ENCODE data around the gene BCO1.

The BCO1 gene, protein sequence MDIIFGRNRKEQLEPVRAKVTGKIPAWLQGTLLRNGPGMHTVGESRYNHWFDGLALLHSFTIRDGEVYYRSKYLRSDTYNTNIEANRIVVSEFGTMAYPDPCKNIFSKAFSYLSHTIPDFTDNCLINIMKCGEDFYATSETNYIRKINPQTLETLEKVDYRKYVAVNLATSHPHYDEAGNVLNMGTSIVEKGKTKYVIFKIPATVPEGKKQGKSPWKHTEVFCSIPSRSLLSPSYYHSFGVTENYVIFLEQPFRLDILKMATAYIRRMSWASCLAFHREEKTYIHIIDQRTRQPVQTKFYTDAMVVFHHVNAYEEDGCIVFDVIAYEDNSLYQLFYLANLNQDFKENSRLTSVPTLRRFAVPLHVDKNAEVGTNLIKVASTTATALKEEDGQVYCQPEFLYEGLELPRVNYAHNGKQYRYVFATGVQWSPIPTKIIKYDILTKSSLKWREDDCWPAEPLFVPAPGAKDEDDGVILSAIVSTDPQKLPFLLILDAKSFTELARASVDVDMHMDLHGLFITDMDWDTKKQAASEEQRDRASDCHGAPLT

DNA sequence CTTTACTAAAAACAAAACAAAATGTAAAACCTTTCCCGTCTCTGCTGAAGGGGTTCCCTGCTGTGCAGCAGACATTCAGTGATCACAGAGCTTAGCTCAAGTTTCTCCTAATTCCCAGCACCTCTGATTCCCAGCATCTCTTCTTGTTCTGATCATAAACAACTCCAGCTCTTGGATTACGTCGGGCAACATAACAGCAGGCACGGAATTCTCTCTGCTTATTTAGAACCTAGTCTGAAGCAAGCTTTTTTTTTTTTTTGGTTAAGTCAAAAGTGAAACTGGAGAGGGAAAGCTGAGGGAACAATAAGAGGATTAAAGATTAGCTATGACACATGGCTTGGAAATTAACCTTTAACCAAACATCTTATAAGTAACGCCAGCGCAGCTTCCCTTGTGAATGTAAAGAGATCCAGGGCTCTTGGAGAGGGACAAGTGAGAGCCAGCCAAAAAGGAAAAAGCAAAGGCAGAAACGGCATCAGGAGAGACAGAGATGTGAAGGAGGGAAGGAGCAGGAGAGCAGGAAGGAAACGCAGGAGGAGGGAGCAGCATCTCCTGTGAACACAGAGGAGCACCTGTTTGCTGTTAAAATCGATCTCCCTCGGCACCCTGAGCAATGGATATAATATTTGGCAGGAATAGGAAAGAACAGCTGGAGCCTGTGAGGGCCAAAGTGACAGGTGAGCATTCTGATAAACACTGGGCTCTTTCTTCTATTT lies at the start of gene BCO1:
Gene BCO1 (plus strand): TSS at position 394 of the 716 bp plus-strand sequence. CDS start 220 bp downstream, at position 614.
- ChIA-PET POLR2A (ENCODE audit: low non-redundant PET) (no interaction called here), CTCF (interaction anchor here (0.6 to 0.7 kb wide), 3 partner anchors 23 to 1627 kb away, joined by 3 to 5 read pairs (median 3); partner anchors contain the start of gene ATMIN)
- TF ChIP-seq, protein P1, sequence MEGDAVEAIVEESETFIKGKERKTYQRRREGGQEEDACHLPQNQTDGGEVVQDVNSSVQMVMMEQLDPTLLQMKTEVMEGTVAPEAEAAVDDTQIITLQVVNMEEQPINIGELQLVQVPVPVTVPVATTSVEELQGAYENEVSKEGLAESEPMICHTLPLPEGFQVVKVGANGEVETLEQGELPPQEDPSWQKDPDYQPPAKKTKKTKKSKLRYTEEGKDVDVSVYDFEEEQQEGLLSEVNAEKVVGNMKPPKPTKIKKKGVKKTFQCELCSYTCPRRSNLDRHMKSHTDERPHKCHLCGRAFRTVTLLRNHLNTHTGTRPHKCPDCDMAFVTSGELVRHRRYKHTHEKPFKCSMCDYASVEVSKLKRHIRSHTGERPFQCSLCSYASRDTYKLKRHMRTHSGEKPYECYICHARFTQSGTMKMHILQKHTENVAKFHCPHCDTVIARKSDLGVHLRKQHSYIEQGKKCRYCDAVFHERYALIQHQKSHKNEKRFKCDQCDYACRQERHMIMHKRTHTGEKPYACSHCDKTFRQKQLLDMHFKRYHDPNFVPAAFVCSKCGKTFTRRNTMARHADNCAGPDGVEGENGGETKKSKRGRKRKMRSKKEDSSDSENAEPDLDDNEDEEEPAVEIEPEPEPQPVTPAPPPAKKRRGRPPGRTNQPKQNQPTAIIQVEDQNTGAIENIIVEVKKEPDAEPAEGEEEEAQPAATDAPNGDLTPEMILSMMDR (conservative IDR thresholded peaks at IDR 0.05; ENCODE audit: low read depth): no peak
- H3K27ac ChIP-seq: peak within 1 kb of the TSS; percentile 58
- DNase-seq (ENCODE audit: low spot score): peak; percentile 49

- ChIA-PET CTCF (interaction anchor here (2.4 kb wide), 1 partner anchor 16 kb away, joined by 11 read pairs; no protein-coding TSS in a partner anchor), POLR2A (ENCODE audit: low non-redundant PET) (interaction anchor here (0.5 kb wide), 1 partner anchor 57 kb away, joined by 3 read pairs; no protein-coding TSS in a partner anchor)
- DNase-seq (ENCODE audit: low spot score): no peak
Measured at GRCh38 chr16:81189100-81189664, 49.3 kb upstream of the BCO1 start.

DNA sequence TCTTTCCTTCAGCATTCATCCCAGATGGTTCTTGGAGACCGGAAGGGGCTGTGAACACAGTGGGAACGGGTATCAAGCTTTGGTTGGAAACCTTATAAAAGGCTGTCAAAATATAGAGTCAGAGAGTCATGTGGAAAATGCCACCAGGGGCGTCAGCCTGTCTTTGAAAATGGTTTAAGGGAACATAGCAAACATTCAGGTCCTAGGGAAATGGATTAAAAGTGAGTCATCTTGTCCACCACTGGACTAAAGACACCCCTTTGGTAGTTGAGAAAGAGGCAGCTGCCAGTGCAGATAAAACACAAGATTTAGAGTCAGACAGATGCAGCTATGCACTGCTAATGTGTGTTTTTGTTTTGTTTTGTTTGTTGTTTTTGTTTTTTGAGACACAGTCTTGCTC lies 47.8 kb upstream of the BCO1 start:
- no peak for DNase-seq (ENCODE audit: low spot score)
- TF ChIP-seq, protein P1 (conservative IDR thresholded peaks at IDR 0.05; ENCODE audit: low read depth): no peak
- H3K27ac ChIP-seq: no peak overlapping the region
- POLR2A ChIA-PET (ENCODE audit: low non-redundant PET): no interaction called here
- CTCF ChIA-PET: interaction anchor here (0.6 to 2.4 kb wide), 3 partner anchors 14 to 1588 kb away, joined by 4 to 11 read pairs (median 4); no protein-coding TSS in a partner anchor

More at GRCh38 chr16:81189100-81189664, 49.3 kb upstream of the BCO1 start:
- TF ChIP-seq, protein P1 (conservative IDR thresholded peaks at IDR 0.05; ENCODE audit: low read depth): no peak
- no peak overlapping the region for H3K27ac ChIP-seq

GRCh38 chr16:81195885-81196534 lies 42.5 kb upstream of the BCO1 start:
- TF ChIP-seq, protein P1 (conservative IDR thresholded peaks at IDR 0.05; ENCODE audit: low read depth): no peak
- ChIA-PET CTCF (interaction anchor here (1.1 kb wide), 1 partner anchor 9 kb away, joined by 4 read pairs; no protein-coding TSS in a partner anchor), POLR2A (ENCODE audit: low non-redundant PET) (no interaction called here)
- H3K27ac ChIP-seq: no peak overlapping the region
- no peak for DNase-seq (ENCODE audit: low spot score)

DNA sequence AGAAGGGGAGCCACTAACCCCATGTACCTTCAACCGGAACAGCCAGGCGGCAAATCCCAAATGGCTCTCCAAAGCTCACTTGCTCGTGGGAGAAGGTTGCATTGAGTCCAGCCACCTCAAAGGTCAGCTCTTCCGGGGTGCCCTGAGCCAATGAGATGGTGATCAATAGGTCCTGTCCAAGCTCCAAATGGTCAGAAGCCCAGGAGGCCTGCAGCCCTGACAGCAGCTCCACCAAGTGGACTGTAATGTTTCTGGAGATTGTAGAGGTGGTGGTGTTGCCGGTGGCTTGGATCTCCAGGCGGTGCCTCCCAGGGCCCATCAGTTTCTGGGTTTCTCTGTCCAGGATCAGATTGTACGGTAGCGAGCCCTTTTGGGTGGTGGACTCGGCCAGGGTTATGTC lies 39.9 kb upstream of the BCO1 start:
- POLR2A ChIA-PET (ENCODE audit: low non-redundant PET): no interaction called here
- CTCF ChIA-PET: interaction anchor here (0.6 to 1.2 kb wide), 3 partner anchors 117 to 547 kb away, joined by 3 to 5 read pairs (median 5); partner anchors contain the start of gene ATMIN
- TF ChIP-seq, protein P1 (conservative IDR thresholded peaks at IDR 0.05; ENCODE audit: low read depth): no peak
- no peak for DNase-seq (ENCODE audit: low spot score)
- H3K27ac ChIP-seq: no peak overlapping the region

All from RWPE1 (cell line).